GM18907 (cell line): ENCODE measurements around the gene EDAR.

Experiments
- ATAC-seq: cut with Tn5 transposase; IDR thresholded peaks from one replicate; pipeline ENCODE4 v1.9.1; 2021; ENCODE audit warnings: mild to moderate bottlenecking, moderate library complexity; ENCODE audit not compliant: unreplicated experiment

EDAR gene

DNA sequence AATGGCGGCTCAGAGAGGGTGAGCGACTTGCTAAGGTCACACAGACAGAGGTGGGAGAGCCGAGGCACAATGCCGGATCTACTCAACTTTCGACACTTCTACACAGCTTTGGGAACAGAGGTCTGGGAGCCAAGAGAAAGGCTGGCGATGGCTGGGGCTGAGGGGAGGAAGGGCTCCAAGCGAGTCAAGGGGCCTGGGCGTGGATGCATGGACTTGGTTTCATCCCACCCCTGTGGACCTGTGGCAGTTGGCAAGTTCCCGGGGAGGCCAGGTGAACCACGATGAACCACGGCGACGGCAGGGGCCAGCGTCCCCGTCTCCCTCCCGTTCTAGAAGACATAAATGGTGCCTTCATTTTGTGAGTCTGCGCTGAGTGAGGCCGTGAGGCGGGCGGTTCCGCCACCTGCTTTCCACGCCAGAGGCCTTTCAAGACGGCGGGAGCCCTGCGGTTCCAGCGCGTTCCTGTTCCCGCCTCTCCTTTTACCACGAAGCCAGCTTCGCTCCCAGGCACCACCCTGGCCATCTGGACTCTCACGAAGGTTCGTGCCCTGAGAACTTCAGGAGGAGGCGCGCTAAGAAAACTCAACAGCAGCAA, 46.7 kb downstream of the EDAR start:
- ATAC-seq = no peak

DNA sequence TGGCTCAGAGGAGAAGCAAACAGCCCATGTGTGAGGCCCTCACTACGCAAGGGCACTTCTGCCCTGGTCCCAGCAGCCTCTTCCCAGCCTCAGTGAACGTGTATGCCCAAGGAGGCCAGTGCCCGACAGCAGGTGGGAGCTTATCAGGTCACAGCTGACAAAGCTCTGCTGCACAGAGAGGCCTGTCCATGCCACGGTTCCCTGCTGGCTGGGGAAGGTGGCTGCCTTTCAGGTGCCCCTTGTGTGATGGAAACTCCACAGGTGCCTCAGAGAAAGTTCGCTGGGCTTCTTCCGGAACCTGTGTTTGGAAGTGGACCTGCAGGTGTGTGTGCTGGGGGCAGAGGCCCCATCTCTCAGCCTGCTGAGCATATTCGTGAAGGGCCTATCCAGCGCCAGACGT, 47.3 kb downstream of the EDAR start:
- ATAC-seq = no peak

DNA sequence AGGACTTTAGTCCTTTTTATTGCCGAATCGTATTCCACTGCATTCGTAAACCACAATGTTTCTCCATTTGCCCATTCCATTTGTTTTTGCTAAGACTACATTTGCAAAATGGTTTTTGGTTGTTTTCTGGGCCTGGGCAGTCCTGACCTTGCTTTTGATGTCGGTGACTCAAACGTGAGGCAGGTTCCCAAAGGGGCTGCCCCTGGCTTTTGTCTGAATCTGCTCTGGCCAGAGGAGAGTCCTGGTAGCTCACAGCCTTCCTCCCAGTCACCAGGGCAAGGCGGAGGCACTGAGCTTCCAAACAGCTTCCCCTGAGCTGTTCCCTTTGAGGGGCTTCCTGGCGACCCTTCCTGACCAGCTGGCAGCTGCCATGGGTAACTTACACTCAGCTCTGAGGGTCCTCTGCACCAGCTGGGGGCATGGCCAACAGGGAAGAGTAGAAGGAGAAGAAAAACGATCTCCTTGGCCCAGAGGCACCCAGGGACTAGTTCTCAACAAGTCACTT, 47.8 kb downstream of the EDAR start:
- no peak for ATAC-seq

DNA sequence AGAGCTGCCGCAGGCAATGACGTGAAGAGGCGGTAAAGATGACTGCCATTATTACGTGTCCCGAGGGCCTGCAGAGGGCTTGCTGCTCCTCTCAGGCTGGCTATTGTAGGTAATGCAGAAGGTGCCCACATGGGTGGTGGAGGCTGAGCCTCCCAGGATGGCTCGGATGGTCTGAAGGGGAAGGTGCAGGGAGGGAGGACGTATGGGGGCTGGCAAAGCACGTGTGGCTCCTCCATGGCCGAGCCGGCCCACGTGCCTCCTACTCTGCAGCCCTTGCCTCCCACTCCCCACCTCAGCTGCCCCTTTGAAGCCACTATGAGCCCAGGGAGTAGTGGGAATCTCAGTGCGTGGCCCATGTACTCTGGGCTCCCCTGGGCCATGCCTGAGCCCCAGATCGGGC, 48.9 kb downstream of the EDAR start:
- ATAC-seq = no peak

DNA sequence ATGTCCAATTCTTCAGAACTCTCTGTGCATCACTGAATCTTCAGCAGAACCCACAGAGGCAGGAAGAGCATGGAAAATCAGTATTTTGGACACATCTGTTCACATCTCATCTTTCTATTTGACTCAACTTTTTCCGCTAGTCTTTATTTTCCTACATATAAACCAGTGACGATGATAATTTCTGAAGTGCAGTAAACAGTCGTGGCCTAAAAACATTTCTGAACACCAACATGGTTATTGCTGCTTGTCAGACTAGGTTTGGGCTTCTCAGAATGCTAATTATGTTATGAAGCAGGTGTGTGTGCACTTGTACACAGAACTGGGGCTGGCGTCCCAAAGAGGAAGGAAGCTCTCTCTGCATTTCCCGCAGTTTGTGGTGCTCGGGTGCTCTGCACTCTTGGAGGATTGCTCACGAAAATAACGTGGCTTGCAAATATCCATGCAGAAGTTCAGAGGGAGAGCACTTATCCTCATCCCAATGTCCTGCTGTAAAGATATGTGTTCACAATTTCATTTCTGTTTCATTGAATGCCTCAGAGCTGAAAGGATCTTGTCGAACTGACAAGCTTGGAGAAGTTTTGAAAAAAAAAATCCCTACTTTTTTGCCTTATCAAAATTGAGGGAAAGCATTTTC, 50.8 kb downstream of the EDAR start:
- ATAC-seq = no peak

DNA sequence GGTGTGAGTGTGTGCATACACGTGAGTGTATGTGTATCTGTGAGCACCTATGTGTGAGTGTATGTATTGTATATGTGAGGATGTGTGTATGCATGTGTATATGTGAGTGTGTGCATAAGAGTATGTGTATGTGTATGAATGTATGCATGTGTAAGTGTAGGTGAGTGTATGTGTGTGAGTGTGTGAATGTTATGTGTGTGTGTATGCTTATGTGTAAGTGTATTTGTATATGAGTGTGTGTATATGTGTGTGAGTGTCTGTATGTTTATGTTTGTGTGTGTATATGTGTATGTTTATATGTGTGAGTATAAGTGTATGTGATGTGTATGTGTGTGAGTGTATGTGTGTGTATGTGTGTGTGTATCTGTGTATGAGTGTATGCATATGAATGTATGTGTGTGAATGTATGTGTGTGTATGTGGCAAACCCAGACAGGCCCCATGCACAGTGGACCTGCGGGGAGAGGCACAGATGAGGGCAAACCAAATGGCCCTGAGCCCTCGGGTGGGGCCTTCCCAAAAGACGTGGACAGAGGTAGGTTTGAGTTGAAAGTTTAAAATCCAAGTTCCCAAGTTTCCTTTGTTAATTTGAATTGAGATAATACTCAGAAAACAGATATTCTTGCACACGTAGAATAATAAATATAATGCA, 51.5 kb downstream of the EDAR start:
- no peak for ATAC-seq

DNA sequence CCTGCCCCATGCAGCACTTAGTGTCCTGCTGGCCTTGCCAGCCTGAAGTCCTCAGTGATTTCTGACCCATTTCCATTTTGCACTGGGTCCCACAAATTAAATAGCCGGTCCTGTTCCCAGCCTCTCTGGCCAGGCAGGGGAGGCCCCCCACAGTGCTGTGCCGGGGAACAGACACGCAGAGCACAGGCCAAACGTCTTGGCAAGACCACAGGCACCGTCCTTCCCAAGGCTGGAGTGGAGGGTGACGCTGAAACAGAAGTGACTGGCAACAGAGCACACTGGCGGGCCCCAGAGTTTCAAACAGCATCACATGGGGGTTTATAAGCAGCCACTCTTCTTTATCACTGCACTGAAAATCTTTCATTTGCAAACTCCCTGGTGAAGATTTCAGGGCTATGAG, 52.2 kb downstream of the EDAR start:
- no peak for ATAC-seq

DNA sequence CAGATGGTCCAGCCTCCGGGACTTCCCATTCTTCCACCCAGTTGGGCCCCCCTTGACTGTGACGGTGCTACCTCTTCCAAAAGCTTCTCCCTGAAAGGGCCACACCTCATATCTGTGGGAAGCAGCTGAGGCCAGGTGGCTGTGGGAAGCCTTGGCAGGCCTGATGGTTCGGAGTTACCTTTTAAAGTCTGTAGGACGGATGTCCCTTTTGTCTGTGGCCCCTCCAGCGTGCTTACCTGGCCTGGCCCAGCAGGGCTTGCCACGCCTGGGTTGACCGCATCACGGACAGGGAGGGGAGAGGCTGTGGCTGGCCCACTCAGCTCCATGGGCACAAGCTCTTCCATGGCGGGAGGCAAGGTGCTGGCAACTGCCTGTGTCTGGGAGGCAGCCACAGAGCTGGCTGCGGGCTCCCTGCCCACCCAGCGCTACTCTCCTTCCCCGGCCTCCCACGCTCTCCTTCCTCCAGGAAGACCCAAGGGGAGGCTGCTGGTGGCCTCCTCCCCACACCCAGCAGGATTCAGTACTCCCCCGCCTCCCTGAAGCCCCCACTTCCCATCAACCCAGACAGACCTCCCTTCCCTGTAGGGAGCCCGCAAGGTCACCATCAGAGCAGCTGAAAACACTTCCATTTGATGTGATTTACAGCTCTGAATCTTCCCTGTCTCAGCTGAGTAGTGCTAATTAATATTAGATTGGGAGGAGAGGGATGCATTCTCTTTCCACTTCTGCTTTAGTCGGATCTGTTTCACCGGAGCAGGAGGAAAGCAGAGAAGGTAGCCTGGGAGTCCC, 52.8 kb downstream of the EDAR start:
- ATAC-seq = no peak

DNA sequence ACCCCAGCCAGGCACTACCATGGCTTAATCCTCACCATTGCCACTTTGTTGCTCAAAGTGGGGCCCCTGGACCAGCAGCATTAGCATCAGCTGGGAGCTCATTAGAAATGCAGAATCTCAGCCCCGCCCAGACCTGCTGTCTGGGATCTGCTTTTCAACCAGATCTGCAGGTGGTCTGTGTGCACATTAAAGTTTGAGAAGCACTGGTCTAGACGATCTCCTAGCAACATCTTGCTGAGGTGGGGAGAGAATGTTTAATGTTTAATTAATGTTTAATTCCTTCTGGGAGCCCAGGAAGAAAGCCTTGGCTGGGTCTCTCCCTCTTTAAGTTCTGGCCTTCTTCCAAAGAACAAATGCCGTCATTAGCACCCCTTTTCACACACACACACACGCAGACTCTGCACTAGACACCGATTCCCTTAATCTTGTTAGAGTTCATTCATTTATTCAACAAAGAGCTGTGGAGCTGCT, 53.7 kb downstream of the EDAR start:
- ATAC-seq = no peak

DNA sequence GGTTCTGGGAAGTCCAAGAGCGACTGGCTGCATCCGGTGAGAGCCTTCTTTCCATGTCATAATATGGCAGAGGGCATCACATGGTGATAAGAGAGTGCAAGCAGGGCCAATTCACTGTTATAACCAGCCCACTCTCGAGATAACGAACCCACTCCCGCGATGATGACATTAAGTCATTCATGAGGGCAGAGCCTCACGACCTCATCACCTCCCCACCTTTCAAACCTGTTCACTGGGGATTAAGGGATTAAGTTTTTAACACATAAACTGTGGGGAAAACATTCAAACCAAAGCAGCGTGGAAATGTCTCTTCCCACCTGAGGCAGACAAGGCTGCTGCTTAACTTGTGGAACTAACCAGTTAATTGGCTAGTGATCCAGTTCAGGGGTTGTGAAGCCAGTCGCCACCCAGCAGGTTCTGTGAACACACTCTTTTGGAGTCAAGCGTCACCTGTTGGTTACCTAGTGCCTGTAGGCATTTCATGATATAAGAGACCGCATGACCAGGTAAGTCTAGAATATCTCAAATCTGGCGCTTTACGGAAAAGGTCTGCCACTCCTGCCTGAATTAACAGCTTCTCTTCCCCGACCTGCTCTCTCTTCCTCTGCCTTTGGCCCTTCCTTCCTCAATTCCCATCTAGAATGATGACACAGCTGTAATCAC, 54.3 kb downstream of the EDAR start:
- no peak for ATAC-seq

DNA sequence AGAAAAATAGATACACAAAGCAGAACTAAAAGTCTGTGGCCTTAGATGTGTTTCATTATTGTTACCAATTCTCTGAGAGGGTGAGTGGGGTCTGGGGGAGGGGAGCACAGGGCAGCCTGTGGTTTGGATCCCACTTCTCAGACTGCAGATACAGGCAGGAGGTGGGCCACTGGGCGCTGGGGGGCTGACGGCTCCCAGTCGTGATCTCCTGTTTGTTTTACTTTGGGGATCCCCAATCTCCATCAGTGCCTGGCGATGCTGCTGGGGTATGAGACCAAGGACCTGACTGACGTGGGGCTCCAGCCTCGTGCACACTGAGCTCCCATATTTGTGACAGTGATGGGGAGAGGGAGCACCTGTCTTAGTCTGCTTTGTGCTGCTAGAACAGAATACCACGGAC, 54.9 kb downstream of the EDAR start:
- no peak for ATAC-seq

DNA sequence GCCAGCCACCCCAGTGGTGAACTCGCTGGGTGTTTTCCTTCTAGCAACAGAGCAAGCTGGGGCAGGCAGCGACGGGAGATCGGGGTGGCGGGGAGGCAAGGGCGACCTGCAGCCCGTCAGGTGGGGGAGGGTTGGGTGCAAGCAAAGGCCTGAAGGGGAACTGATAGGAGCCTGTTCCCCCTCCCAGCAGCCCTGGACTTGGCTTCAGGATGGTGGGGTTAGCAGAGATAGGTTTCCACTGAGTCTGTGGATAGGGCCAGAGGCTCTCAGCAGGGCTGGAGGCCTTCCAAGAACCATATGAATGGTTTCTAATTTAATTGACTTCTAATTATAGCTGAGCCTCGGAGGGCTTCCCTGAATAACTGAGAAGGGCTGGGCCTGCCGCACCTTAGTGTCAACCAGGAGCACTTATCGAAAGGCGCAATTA, 55.3 kb downstream of the EDAR start:
- no peak for ATAC-seq

DNA sequence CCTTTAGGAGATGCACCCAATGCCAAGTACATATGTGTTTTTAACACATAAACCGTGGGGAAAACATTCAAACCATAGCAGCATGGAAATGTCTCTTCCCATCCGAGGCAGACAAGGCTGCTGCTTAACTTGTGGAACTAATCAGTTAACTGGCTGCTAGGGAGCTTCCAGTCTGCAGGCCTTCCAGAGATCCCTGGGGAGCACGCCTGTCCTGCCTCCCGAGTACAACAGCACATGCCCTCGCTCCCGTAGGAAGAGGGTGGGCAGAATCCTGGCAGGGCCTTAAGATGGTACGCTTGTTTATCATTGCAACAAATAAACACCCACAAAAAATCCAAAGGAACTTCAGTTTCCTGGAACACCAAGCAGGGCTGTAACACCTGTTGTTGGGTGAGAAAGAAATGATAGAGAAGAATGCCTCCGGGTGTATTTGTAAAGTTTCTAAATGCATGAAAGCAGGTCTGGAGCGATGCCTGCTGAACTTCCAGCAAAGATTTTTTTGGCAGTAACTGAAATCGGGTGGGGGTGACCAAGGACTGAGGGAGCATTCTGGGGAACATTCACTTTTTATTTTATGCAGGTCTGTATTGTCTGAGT, 56.2 kb downstream of the EDAR start:
- no peak for ATAC-seq

DNA sequence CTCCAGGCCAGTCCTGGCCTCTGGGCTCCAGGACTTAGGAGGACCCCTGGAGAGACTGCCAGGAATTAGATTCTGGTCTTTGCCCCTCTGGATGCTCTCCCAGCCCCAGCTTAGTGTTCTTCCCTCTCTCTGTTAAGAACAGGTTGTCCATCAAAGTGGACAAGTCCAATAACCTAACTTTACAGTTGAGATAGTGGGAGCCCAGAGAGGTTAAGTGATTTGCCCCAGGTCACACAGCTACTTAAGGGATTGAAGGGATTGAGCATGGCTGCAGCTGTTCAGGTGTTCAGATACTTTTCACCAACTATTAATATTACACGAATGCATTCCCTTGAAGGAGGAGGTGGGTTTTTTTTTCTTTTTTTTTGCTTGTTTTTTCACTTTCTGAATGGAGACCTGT, 57.6 kb downstream of the EDAR start:
- ATAC-seq = no peak

DNA sequence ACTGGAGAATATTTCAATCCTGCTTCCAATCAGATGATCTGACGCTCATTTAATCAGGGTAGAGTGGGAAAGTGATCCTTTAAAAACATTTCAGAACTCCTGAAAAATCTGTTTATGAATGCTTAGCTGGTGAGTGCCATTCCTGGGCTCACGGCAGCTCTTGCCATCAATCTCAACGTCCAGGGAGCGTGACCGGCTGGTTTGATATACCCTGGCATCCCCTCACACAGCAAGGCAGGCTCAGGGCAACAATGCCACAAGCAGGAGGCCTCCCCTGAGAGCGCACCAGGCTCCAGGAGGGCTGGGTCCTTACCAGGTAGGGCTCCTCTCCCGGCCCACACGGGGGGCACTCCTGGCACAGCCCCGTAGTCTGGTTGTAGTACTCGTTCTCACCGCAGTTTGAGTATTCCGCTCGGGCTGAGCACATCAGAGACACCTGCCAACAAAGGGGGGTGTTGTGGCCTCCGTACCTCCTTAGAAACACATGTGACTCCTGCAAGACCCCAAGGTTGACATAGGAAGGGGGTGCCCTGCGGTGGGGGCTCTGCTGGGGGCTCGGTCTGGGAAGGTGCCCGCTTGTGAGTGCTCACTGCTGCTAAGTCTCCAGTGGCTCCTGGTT, 59.1 kb downstream of the EDAR start:
- ATAC-seq = no peak

DNA sequence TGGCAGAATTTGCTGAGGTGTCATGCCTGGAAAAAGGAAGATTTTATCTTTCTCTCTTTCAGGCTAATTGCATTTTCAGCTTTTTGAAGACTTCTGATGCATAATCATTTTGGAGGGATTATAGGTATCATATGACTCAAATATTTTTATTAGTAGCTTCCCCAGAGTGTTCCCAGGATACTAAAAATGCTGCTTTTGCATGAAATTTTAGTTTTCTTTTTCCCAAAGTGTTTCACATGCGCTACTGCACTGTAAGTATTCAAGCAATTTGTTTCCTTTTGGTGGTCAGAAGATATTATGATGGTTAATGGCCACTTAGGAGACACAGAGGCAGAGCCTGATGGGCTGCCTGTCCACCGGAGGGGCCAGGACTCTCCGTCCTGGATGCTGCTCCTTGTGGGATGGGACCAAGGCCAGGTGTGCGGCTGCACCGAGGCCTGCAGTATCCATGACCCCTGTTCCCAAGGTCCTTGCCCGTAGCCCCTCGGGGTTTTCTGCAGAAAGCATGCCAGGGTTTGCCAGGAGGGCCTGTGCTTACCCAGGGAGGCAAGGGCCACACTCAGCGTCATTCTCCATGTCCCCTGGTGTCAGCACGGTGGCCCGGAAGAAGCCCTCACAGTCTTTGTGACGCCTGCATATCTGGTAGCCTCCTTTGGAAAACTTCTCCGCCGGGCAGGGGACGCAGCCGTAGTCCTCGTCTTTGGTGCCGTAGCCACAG, 60.2 kb downstream of the EDAR start:
- ATAC-seq = no peak

DNA sequence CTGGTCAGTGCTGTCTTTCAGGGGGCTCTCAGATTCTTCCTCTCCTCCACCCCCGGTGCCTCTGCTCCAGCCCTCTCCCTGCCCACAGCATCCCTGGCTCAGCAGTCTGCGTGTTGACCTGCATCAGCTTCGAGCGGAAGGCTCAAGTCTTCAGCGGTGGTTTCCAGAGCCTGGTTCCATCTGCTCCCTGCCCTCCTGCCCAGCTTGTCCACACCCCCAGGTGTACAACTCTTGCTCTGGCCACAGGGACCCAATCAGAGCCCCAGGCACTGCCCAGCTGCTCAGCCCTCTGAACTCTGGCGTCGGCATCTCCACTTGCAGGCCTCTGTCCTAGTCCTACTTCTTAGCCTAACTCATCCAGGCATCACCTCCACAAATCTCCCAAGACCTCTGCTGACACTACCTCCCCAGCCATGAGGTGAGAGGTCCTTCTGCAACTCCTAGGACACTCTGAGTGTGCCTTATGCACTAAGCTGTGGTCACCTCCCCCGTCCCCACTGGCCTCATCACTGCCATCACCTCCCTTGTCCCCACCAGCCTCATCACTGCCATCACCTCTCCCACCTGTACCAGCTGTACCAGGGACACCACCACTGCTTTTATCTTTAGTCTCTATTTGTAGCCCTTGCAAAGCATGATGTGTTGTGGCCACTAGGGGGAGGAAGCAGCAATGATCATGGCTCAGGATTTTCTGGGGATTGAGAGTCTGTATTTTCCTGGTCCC, 60.9 kb downstream of the EDAR start:
- no peak for ATAC-seq

DNA sequence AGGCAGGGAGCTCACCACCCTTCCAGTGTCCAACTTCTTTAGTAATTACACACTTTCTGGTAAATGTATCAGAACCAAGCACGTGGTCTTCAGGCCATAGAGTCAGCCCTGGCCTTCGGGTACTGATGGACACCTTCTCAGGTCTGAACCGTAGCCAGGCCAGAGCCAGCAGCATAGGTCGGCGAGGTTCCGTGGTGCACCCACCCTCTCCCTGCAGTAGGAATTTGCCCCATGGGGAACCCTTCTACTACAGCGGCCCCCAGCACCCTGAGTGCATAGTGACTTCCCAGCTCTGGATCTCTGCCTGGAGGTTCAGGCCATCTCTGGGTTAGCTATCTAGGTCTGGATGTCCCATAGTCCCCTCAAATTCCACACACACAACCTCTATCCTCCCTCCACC, 61.6 kb downstream of the EDAR start:
- no peak for ATAC-seq
